Measurements from ENCODE around the gene LRRC4C.
"Not testable (repeated sequence)": the region's sequence is repeated elsewhere in the genome, so short reads cannot be mapped to it uniquely, and the experiment has no call there.

LRRC4C gene

GRCh38 chr11:41110527-41110926 lies 348.9 kb downstream of the LRRC4C start:
- DNase-seq = no peak

GRCh38 chr11:41102471-41102870 lies 357.0 kb downstream of the LRRC4C start:
- DNase-seq = no peak

DNA sequence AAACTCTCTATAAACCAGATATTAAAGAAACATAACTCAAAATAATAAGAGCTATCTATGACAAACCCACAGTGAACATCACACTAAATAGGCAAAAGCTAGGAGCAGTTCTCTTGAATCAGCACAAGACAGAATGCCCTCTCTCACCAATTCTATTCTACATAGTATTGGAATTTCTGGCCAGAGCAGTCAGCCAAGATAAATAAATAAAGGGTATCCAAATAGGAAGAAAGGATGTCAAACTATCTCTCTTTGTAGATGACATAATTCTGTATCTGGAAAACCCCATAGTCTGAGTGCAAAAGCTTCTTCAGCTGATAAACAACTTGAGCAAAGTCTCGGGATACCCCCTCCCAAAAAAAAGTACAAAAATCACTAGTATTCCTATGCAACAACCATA lies 359.8 kb downstream of the LRRC4C start:
- DNase-seq = no peak

DNA sequence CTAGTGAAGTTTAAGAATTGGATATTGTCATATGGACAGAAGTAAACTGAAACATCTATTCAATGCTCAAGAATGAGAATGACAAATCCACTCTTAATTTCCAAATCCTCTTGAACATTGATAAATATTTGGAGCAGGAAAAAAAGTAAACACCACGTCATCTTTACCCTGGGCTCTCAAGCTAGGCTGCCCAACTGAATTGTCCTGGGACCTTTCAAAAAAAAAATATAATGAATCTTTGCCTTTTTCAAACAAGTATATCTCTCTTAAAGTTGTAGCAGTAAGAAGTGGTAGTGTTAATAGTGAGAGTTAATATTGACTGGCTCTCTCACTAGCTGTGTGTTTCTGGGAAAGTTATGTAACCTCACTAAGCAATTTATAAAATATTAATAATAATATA lies 374.3 kb downstream of the LRRC4C start:
- DNase-seq = no peak

DNA sequence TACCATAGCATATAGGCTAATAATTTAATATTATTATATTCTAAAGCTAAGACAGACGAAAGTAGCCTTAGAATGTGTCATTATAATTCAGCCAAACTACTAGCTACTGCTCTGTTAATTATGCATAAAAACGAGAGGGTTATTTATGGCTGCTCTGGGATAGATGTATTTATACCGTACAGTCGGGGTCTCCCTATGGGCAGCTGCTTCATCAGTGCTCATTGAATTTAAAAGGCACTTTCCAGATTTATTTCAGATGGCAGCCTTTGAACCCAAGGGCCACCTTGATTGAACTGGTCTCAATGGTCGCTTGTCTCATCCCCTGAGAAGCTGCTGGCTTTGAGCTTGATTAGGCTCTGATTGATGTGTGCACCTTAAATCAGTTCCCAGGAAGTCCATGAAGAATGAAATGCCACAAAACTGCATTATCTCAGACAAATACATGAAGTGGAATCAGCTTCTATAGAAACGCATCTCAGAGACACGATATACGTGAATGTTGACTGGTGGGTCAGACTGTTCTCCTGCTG lies 377.6 kb downstream of the LRRC4C start:
- DNase-seq = no peak

DNA sequence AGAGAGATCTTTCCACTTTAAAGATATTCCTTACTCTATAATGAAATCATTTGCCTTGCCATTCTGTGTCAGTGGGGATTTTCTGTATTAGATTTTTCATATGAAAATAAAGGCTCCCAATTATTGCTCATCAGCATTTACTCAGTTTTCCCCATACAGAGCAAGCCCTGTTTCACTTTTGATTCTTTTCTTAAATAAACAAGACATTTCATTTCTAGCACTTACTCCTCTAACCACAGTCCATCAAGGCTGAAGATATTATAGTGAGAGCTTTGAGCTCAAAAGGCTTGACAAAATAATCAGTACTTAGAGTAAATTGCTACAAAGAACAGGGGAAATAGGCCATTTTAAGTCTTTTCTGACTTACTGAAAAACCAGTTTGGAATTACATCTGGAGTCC lies 385.1 kb downstream of the LRRC4C start:
- DNase-seq = no peak

DNA sequence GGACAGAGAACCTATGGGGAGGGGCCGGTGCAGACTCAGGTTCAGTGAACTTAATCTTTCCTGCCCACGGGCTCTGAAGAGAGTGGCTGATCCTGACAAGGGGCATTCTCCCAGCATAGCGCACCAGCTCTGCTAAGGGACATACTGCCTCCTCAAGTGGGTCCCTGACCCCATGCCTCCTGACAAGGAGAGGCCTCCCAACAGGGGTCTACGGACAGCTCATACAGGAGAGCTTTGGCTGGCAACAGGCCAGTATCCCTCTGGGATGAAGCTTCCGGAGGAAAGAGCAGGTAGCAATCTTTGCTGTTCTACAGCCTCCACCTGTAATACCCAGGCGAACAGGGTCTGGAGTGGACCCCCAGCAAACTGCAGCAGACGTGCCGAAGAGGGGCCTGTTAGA lies 394.0 kb downstream of the LRRC4C start:
- no peak for DNase-seq

DNA sequence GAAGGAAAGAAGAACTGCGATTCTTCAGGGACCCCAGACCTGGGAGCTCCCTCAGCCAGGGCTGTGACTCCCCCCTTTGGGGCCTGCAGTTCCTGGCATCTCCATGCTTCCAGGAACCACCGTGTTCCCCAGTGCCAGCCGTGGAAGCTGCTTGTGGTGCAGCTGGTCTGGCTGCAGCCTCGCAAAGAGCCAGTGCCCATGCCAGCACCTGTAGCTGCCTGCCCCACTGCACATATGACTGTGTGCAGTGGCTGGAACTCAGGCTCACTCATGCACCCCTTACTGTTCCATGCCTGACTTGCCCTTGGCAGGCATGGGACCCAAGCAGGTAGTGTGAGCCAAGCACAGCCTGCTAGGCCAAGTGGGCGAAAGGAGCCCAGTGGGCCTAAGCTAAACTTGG lies 401.3 kb downstream of the LRRC4C start:
- DNase-seq = no peak

DNA sequence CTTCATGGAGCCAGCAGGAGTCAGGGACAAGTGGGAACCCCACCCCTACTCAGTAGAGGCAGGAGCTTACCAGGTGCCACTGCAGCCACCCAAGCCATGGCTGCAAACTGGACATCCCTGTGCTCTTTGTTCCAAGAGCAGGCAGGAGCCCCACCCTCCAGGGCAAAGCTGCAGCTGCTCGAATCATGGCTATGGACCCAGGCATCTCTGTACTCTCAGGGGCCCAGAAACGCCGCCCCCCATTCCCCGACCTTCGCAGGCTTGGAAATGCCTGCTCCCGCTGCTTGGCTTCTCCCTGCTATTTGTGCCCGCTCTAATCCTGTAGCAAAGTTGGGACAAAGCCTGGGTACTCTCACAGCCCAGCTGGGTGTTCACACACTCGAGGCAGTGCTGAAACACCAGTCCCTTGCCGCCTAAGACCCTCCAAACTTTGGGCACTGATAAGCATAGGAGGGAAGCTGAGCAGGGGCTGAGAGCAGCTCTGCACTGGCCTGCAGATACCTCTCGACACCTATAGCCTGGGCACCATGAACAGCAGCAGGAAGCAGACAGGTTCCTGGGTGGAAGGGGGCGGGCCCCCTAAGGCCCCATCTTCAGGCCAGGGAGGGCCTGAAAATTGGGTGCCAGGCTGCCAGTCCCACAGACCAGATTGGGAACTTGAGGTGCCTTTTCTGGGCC lies 402.4 kb downstream of the LRRC4C start:
- no peak for DNase-seq

- DNase-seq = no peak
Observed at GRCh38 chr11:41053894-41054293, 405.6 kb downstream of the LRRC4C start.

GRCh38 chr11:41051919-41052635 lies 407.4 kb downstream of the LRRC4C start:
- DNase-seq = no peak

DNA sequence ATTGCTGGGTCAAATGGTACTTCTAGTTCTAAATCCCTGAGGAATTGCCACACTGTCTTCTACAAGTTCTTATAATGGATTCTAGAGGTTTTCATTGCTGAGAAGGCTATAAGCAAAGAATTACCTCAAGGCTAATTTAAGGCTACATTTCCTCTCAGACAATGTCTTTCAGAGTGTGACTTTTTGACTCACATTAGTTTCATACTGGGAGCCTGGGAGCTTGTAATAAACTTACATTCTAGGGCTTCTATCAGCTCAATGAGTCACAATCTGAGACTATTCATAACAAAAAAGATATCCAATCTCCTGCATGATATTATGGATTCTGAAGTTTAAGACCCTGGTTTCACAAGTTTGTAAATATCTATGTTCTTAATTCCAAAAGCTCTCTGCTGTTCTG lies 408.7 kb downstream of the LRRC4C start:
- DNase-seq = no peak

DNA sequence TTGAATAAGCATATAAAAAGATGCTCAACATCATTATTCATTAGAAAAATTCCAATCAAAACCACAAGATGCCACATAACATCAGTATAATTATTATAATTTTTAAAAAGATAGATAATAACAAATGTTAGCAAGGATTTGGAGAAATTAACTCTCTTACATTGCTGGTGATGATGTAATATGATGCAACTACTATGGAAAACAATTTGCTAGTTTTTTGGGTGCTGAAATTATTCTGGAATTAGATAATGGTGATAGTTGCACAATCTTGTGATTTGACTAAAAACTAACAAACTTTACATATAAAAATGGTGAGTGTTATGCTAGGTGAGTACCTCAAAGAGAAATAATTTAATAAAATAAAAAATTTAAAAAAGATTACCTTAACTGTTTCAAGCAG lies 412.2 kb downstream of the LRRC4C start:
- DNase-seq = no peak

- DNase-seq = no peak
Observed at GRCh38 chr11:41045266-41045665, 414.2 kb downstream of the LRRC4C start.

GRCh38 chr11:41044747-41045146 lies 414.7 kb downstream of the LRRC4C start:
- no peak for DNase-seq

- no peak for DNase-seq
Observed at GRCh38 chr11:41042688-41043087, 416.8 kb downstream of the LRRC4C start.

DNA sequence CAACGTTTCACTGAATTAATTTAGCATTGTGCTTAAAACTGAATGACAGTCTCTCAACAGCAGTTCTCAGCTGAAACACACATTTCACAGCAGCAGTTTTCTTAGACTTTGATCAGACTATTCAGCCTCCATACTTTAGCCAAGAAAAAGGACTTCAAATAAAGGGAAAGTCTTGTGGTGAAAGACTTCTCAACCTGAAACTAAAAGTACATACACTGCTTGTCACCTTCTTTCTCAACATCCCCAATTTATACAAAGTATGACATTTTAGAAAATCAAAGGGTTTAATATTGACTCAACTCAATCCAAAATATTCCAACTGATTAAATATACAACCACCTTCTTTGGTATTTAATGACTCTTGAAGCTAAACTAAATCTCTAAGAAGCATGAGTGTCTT lies 419.0 kb downstream of the LRRC4C start:
- DNase-seq = no peak

DNA sequence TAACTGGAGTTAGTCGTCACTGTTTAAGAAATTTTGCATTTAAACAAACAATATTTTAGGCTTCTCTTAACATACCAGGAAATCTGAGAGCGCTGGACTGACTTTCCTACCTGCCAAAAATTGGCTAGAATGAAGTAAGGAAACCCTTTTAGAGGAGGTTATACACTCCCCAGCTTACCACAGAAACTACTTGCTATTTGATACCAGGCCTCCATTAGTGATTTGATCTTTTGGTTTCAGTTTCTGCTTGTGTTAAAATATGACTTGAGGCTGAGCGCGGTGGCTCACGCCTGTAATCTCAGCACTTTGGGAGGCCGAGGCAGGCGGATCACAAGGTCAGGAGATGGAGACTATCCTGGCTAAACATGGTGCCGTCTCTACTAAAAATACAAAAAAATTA lies 419.9 kb downstream of the LRRC4C start:
- DNase-seq = no peak

- DNase-seq = no peak
Observed at GRCh38 chr11:41031551-41032060, 427.8 kb downstream of the LRRC4C start.

GRCh38 chr11:41020259-41020658 lies 439.2 kb downstream of the LRRC4C start:
- no peak for DNase-seq

DNA sequence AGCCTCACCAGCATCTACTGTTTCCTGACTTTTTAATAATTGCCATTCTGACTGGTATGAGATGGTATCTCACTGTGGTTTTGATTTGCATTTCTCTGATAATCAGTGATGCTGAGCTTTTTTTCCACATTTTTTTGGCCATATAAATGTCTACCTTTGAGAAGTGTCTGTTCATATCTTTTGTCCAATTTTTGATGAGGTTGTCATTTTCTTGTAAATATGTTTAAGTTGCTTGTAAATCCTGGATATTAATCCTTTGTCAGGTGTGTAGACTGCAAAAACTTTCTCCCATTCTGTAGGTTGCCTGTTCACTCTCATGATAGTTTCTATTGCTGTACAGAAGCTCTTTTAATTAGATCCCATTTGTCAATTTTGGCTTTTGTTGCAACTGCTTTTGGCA lies 439.8 kb downstream of the LRRC4C start:
- not testable (repeated sequence) for DNase-seq

- DNase-seq = no peak
Observed at GRCh38 chr11:41018224-41018623, 441.2 kb downstream of the LRRC4C start.

GRCh38 chr11:41010361-41011050 lies 448.9 kb downstream of the LRRC4C start:
- no peak for DNase-seq

GRCh38 chr11:41005986-41006385 lies 453.5 kb downstream of the LRRC4C start:
- DNase-seq = no peak

Data from NCI-H1436 (cell line).